CD8-positive, alpha-beta memory T cell (primary cell): ENCODE measurements around the gene CMAS. TPM values are rescaled to one million over a fixed set of nuclear protein-coding genes. Genes with fewer than 3 reads are reported as not detected.
"Not testable (repeated sequence)": the region's sequence is repeated elsewhere in the genome, so short reads cannot be mapped to it uniquely, and the experiment has no call there.

Experiments
- CTCF ChIA-PET: fragments of 350-600 bp; sonication (Branson Sonifier 250); formaldehyde crosslinking; loops from one replicate; lab custom pipeline; 2021; ENCODE audit warnings: antibody characterized with exemption; lab: Charles Lee
- POLR2A ChIA-PET: fragments of 350-600 bp; sonication (Branson Sonifier 250); formaldehyde crosslinking; loops from one replicate; lab custom pipeline; 2021; ENCODE audit warnings: antibody characterized with exemption; lab: Charles Lee
- DNase-seq, 5 donors: peaks; one replicate each; pipeline versions ENCODE4 v3.0.0 to v3.0.0-alpha.2; 2020 to 2022; ENCODE audit warnings: mixed read lengths in 1 of 5
- H3K27ac ChIP-seq: one replicate; pipeline ENCODE4 v1.7.0; 2013; ENCODE audit warnings: low read depth, mild to moderate bottlenecking, low read length, moderate library complexity
- H3K27me3 ChIP-seq: 2 replicates; pipeline ENCODE4 v1.7.0; 2013; ENCODE audit warnings: low read length, mild to moderate bottlenecking; ENCODE audit not compliant: insufficient read depth, poor library complexity, severe bottlenecking
- H3K36me3 ChIP-seq: 2 replicates; pipeline ENCODE4 v1.7.0; 2013; ENCODE audit warnings: mild to moderate bottlenecking, low read length, moderate library complexity; ENCODE audit not compliant: insufficient read depth
- H3K4me1 ChIP-seq: 2 replicates; pipeline ENCODE4 v1.7.0; 2013; ENCODE audit warnings: mild to moderate bottlenecking, low read length, moderate library complexity; ENCODE audit not compliant: insufficient read depth
- H3K4me3 ChIP-seq: 2 replicates; pipeline ENCODE4 v1.7.0; 2013; ENCODE audit warnings: mild to moderate bottlenecking, low read length
- H3K9me3 ChIP-seq: 2 replicates; pipeline ENCODE4 v1.7.0; 2013; ENCODE audit warnings: mild to moderate bottlenecking, low read length
- H3K27ac Mint-ChIP-seq, 8 donors: one replicate each; pipeline ENCODE4 v1.8.0; 2020 to 2021; ENCODE audit warnings: mixed read lengths in 8 of 8, mild to moderate bottlenecking in 6 of 8, inconsistent platforms in 3 of 8, moderate library complexity in 3 of 8
- H3K27me3 Mint-ChIP-seq, 2 donors: one replicate each; pipeline ENCODE4 v1.8.0; 2020 to 2021; ENCODE audit warnings: mixed read lengths in 2 of 2, mild to moderate bottlenecking in 1 of 2, moderate library complexity in 1 of 2
- H3K36me3 Mint-ChIP-seq, 3 donors: one replicate each; pipeline ENCODE4 v1.8.0; 2020 to 2021; ENCODE audit warnings: mixed read lengths in 3 of 3, inconsistent platforms in 1 of 3, mild to moderate bottlenecking in 1 of 3
- H3K4me1 Mint-ChIP-seq, 3 donors: one replicate each; pipeline ENCODE4 v1.8.0; 2020 to 2021; ENCODE audit warnings: mixed read lengths in 3 of 3, inconsistent platforms in 1 of 3, mild to moderate bottlenecking in 1 of 3
- H3K4me3 Mint-ChIP-seq, 7 donors: one replicate each; pipeline ENCODE4 v1.8.0; 2020 to 2021; ENCODE audit warnings: mixed read lengths in 7 of 7, mild to moderate bottlenecking in 6 of 7, moderate library complexity in 4 of 7, inconsistent platforms in 2 of 7
- H3K9me3 Mint-ChIP-seq, 5 donors: one replicate each; pipeline ENCODE4 v1.8.0; 2020 to 2022; ENCODE audit warnings: mixed read lengths in 5 of 5, mild to moderate bottlenecking in 3 of 5, moderate library complexity in 2 of 5, inconsistent platforms in 1 of 5
- polyA plus RNA-seq: library from polyadenylated mRNA; unstranded; fragments of 300-500 nt; fragmentation: Illumina TruSeq; gene quantifications from one replicate; pipeline ENCODE4 v1.2.3, GENCODE V29; 2021
- total RNA-seq, 2 experiments: library from RNA; stranded (reverse); gene quantifications; one replicate each; pipeline ENCODE4 v1.2.3, GENCODE V29; 2021

The CMAS gene
- total and polyA plus RNA-seq, 3 experiments from 2014 or later: 39.8 to 41.0 (median 40.3) TPM

- Histone ChIP-seq H3K27ac (no peak overlapping the region), H3K4me1 (no peaks in the 10 kb centered on the region), H3K9me3 (no peaks in the 10 kb centered on the region), H3K4me3 (no peak overlapping the region), H3K36me3 (no peaks in the 10 kb centered on the region), H3K27me3 (no peaks in the 10 kb centered on the region)
- H3K36me3 Mint-ChIP-seq: no peaks in the 10 kb centered on the region
- no peaks in the 10 kb centered on the region for H3K4me1 Mint-ChIP-seq
- no peaks in the 10 kb centered on the region for H3K9me3 Mint-ChIP-seq
- no peak for DNase-seq
- H3K27ac Mint-ChIP-seq: peak overlapping the region in 1 of 8 donors; percentile 4
- CTCF ChIA-PET: interaction anchor here (0.9 kb wide), 1 partner anchor 29 kb away, joined by 3 read pairs; no protein-coding TSS in a partner anchor
- H3K27me3 Mint-ChIP-seq: peaks cover 3 to 31% of the 10 kb centered on the region in 2 donors
- no peak overlapping the region for H3K4me3 Mint-ChIP-seq
- POLR2A ChIA-PET: no interaction called here
Observed at GRCh38 chr12:22016982-22017381, 29.0 kb upstream of the CMAS start.

DNA sequence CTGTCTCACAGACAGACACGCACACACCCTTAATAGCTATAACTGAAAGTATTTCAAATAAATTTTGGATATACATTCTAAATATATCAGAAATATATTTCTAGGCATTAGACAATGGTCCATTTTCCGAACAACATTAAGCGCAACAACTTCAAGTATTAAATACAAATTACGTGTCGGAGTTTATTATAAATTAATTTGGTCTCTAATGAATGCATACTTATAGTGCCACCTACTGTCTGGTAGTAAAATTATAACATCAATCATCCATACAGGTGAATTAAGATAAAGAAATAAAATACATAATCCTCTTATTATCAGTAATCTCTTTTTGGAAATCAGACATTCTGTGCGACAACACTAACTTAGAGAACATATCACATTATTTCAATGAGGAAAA, 27.2 kb upstream of the CMAS start:
- peaks cover 0 to 8% (median 7%) of the 10 kb centered on the region in 5 donors for H3K9me3 Mint-ChIP-seq
- peak in 1 of 5 donors; percentile 1 for DNase-seq
- H3K4me1 Mint-ChIP-seq: no peaks in the 10 kb centered on the region
- H3K27me3 ChIP-seq: no peaks in the 10 kb centered on the region
- H3K36me3 ChIP-seq: no peaks in the 10 kb centered on the region
- ChIA-PET POLR2A (no interaction called here), CTCF (interaction anchor here (0.7 to 1.6 kb wide), 4 partner anchors 13 to 338 kb away, joined by 3 to 7 read pairs (median 3); no protein-coding TSS in a partner anchor)
- H3K27ac ChIP-seq: no peak overlapping the region
- H3K4me3 ChIP-seq: no peak overlapping the region
- H3K9me3 ChIP-seq: no peaks in the 10 kb centered on the region
- H3K4me1 ChIP-seq: no peaks in the 10 kb centered on the region
- peaks cover 6 to 23% of the 10 kb centered on the region in 2 donors for H3K27me3 Mint-ChIP-seq
- H3K36me3 Mint-ChIP-seq: peaks cover 0 to 2% (median 0%) of the 10 kb centered on the region in 3 donors
- H3K27ac Mint-ChIP-seq: no peak overlapping the region
- no peak overlapping the region for H3K4me3 Mint-ChIP-seq

DNA sequence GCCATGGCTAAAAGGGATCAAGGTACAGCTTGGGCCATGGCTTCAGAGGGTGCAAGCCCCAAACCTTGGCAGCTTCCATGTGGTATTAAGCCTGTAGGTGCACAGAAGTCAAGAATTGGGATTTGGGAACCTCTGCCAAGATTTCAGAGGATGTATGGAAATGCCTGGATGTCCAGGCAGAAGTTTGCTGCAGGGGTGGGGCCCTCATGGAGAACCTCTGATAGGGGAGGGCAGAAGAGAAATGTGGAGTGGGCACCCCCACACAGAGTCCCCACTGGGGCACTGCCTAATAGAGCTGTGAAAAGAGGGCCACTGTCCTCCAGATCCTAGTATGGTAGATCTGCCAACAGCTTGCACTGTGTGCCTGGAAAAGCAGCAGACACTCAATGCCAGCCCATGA, 22.5 kb upstream of the CMAS start:
- H3K4me3 ChIP-seq, H3K9me3 ChIP-seq, CTCF ChIA-PET, DNase-seq, H3K36me3 Mint-ChIP-seq, H3K27ac Mint-ChIP-seq, POLR2A ChIA-PET, H3K36me3 ChIP-seq, H3K4me3 Mint-ChIP-seq, H3K27me3 ChIP-seq, H3K27ac ChIP-seq, H3K4me1 ChIP-seq, H3K4me1 Mint-ChIP-seq: not testable (repeated sequence)
- peaks cover 13 to 27% of the 10 kb centered on the region in 2 donors for H3K27me3 Mint-ChIP-seq
- H3K9me3 Mint-ChIP-seq: peaks cover 0 to 13% (median 12%) of the 10 kb centered on the region in 5 donors

- Mint-ChIP-seq H3K4me3 (no peak overlapping the region), H3K4me1 (peaks cover 0 to 6% (median 4%) of the 10 kb centered on the region in 3 donors), H3K27me3 (peaks cover 2 to 13% of the 10 kb centered on the region in 2 donors), H3K9me3 (peaks cover 0 to 1% (median 0%) of the 10 kb centered on the region in 5 donors), H3K27ac (no peak overlapping the region), H3K36me3 (no peaks in the 10 kb centered on the region)
- ChIA-PET POLR2A (no interaction called here), CTCF (no interaction called here)
- Histone ChIP-seq H3K4me3 (no peak overlapping the region), H3K4me1 (no peaks in the 10 kb centered on the region), H3K27me3 (no peaks in the 10 kb centered on the region), H3K27ac (no peak overlapping the region), H3K9me3 (no peaks in the 10 kb centered on the region), H3K36me3 (no peaks in the 10 kb centered on the region)
- DNase-seq: no peak
Observed at GRCh38 chr12:22029491-22029890, 16.5 kb upstream of the CMAS start.

- H3K4me1 ChIP-seq: no peaks in the 10 kb centered on the region
- no peaks in the 10 kb centered on the region for H3K9me3 ChIP-seq
- no peaks in the 10 kb centered on the region for H3K9me3 Mint-ChIP-seq
- no peak overlapping the region for H3K4me3 ChIP-seq
- ChIA-PET POLR2A (no interaction called here), CTCF (no interaction called here)
- H3K36me3 ChIP-seq: no peaks in the 10 kb centered on the region
- H3K4me1 Mint-ChIP-seq: peaks cover 0 to 10% (median 9%) of the 10 kb centered on the region in 3 donors
- no peak overlapping the region for H3K4me3 Mint-ChIP-seq
- peaks cover under 1 to 12% of the 10 kb centered on the region in 2 donors for H3K27me3 Mint-ChIP-seq
- no peak overlapping the region for H3K27ac Mint-ChIP-seq
- H3K27me3 ChIP-seq: no peaks in the 10 kb centered on the region
- no peak for DNase-seq
- no peak overlapping the region for H3K27ac ChIP-seq
- no peaks in the 10 kb centered on the region for H3K36me3 Mint-ChIP-seq
Observed at GRCh38 chr12:22029991-22030390, 16.0 kb upstream of the CMAS start.

DNA sequence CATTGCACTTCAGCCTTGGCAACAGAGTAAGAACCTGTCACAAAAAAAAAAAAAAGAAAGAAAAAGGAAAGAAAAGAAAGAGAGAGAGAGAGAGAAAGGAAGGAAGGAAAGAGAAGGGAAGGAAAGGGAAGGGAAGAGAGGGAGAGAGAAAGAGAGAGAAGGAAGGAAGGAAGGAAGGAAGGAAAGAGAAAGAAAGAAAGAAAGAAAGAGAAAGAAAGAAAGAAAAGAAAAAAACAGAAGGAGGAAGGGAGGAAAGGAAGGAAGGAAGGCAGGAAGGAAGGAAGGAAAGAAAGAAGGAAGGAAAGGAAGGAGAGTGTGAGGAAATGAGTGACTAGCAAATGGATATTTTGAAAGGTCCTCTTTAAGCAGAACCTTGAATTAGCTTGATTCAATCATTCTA, 13.3 kb upstream of the CMAS start:
- ChIA-PET CTCF (interaction anchor here (1.6 kb wide), 1 partner anchor 14 kb away, joined by 3 read pairs; no protein-coding TSS in a partner anchor), POLR2A (interaction anchor here (0.7 kb wide), 1 partner anchor 8 kb away, joined by 3 read pairs; no protein-coding TSS in a partner anchor)
- Histone ChIP-seq H3K4me1 (no peaks in the 10 kb centered on the region), H3K27me3 (no peaks in the 10 kb centered on the region), H3K9me3 (no peaks in the 10 kb centered on the region), H3K36me3 (no peaks in the 10 kb centered on the region), H3K4me3 (no peak overlapping the region), H3K27ac (no peak overlapping the region)
- Mint-ChIP-seq H3K9me3 (no peaks in the 10 kb centered on the region), H3K27ac (peak overlapping the region in 1 of 8 donors; percentile 46), H3K4me3 (no peak overlapping the region), H3K27me3 (peaks cover 0 to 4% of the 10 kb centered on the region in 2 donors), H3K36me3 (no peaks in the 10 kb centered on the region), H3K4me1 (peaks cover 0 to 12% (median 5%) of the 10 kb centered on the region in 3 donors)
- DNase-seq: no peak

DNA sequence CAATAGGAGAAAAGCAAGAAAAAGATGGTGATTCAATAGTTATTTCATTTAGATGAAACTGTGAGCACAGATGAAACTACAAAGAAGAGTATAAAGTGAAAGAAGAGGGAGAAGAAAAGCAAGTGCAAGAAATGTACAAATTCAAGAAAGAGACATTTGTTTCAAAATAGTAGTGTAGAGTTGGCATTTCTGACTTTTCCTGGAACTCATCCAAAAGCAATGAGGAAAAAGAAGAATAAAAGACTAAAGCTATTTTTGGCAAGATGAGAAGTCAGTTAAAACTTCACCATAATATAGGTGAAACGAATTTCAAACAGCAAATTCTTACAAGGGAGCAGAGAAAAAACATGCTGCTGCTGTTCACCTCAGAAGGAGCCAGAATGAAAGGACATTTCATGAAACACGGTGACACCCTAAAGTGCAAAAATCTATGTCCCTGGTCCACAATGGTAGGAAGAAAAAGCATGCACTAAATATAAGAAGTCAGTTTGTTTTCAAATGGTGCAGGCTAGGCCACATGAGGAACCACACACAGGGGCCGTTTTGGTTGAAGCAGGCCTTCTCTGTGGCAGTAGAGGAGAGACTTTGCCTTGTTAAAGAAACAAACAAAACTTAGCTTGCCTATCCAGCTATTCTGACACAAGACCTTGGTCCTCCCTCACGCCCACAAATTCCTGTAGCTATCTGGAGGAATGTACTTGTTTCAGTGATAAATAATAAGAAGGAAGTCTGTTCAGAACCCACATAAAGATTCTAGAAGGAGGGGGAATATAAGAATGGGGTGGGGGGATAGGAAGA, 11.1 kb upstream of the CMAS start:
- ChIA-PET CTCF (interaction anchor here (1.0 to 1.4 kb wide), 2 partner anchors 8 to 337 kb away, joined by 3 read pairs; no protein-coding TSS in a partner anchor), POLR2A (no interaction called here)
- no peaks in the 10 kb centered on the region for H3K36me3 ChIP-seq
- Mint-ChIP-seq H3K4me3 (no peak overlapping the region), H3K27ac (peak overlapping the region in 2 of 8 donors; percentile 7 to 15), H3K4me1 (peaks cover 0 to 12% (median 5%) of the 10 kb centered on the region in 3 donors), H3K36me3 (no peaks in the 10 kb centered on the region), H3K27me3 (peaks cover 4% of the 10 kb centered on the region in 2 donors), H3K9me3 (no peaks in the 10 kb centered on the region)
- H3K9me3 ChIP-seq: no peaks in the 10 kb centered on the region
- no peaks in the 10 kb centered on the region for H3K4me1 ChIP-seq
- no peak for DNase-seq
- H3K27ac ChIP-seq: no peak overlapping the region
- H3K27me3 ChIP-seq: no peaks in the 10 kb centered on the region
- H3K4me3 ChIP-seq: no peak overlapping the region

GRCh38 chr12:22037947-22038346, 8.1 kb upstream of the CMAS start:
- no peaks in the 10 kb centered on the region for H3K9me3 ChIP-seq
- peaks cover 0 to under 1% (median 0%) of the 10 kb centered on the region in 3 donors for H3K36me3 Mint-ChIP-seq
- CTCF ChIA-PET: no interaction called here
- POLR2A ChIA-PET: no interaction called here
- H3K27me3 ChIP-seq: no peaks in the 10 kb centered on the region
- H3K4me1 Mint-ChIP-seq: peaks cover 0 to 12% (median 5%) of the 10 kb centered on the region in 3 donors
- DNase-seq: no peak
- H3K27ac Mint-ChIP-seq: no peak overlapping the region
- no peak overlapping the region for H3K4me3 ChIP-seq
- no peak overlapping the region for H3K4me3 Mint-ChIP-seq
- peaks cover 4 to 16% of the 10 kb centered on the region in 2 donors for H3K27me3 Mint-ChIP-seq
- no peaks in the 10 kb centered on the region for H3K9me3 Mint-ChIP-seq
- H3K27ac ChIP-seq: no peak overlapping the region
- no peaks in the 10 kb centered on the region for H3K36me3 ChIP-seq
- no peaks in the 10 kb centered on the region for H3K4me1 ChIP-seq
